Neural progenitor cell (in vitro differentiated cells): ENCODE data around the gene SLC9A4.

ENCODE experiments used
- EZH2 ChIP-seq: fragments of 200-600 bp; sonication (generic); IDR thresholded peaks from 2 replicates; pipeline ENCODE4 v1.6.1; 2017; ENCODE audit warnings: antibody characterized with exemption, mild to moderate bottlenecking, moderate library complexity
- EZH2phosphoT487 ChIP-seq: fragments of 200-600 bp; sonication (generic); IDR thresholded peaks from 2 replicates; pipeline ENCODE4 v1.6.1; 2017; ENCODE audit warnings: antibody characterized with exemption
- TF ChIP-seq, protein P1 (sequence below): fragments of 200-600 bp; sonication (generic); IDR thresholded peaks from 2 replicates; pipeline ENCODE4 v1.5.1; 2017; ENCODE audit warnings: antibody characterized with exemption, mild to moderate bottlenecking

GRCh38 chr2:102425441-102426132 lies 47.4 kb upstream of the SLC9A4 start:
- TF ChIP-seq EZH2phosphoT487 (no peak), EZH2 (no peak)
- TF ChIP-seq, protein P1, sequence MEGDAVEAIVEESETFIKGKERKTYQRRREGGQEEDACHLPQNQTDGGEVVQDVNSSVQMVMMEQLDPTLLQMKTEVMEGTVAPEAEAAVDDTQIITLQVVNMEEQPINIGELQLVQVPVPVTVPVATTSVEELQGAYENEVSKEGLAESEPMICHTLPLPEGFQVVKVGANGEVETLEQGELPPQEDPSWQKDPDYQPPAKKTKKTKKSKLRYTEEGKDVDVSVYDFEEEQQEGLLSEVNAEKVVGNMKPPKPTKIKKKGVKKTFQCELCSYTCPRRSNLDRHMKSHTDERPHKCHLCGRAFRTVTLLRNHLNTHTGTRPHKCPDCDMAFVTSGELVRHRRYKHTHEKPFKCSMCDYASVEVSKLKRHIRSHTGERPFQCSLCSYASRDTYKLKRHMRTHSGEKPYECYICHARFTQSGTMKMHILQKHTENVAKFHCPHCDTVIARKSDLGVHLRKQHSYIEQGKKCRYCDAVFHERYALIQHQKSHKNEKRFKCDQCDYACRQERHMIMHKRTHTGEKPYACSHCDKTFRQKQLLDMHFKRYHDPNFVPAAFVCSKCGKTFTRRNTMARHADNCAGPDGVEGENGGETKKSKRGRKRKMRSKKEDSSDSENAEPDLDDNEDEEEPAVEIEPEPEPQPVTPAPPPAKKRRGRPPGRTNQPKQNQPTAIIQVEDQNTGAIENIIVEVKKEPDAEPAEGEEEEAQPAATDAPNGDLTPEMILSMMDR: no peak
